Panc1 (cell line): ENCODE data around the gene TTLL12.

Experiments used
- CTCF ChIP-seq: fragments of 450-650 bp; IDR thresholded peaks from 2 replicates; pipeline ENCODE4 v1.5.1; 2017; ENCODE audit warnings: mild to moderate bottlenecking
- POLR2AphosphoS5 ChIP-seq: IDR thresholded peaks from 2 replicates; pipeline ENCODE4 v1.6.1; 2012; ENCODE audit warnings: mild to moderate bottlenecking, low read depth, low read length, moderate library complexity
- SIN3A ChIP-seq: IDR thresholded peaks from 2 replicates; pipeline ENCODE4 v1.6.1; 2012; ENCODE audit warnings: low read depth, mild to moderate bottlenecking, low read length, moderate library complexity, borderline replicate concordance; ENCODE audit not compliant: insufficient read depth
- TF ChIP-seq, protein P1 (sequence below), 2 experiments: IDR thresholded peaks; 2 replicates each; pipeline ENCODE4 v1.6.1; 2011 to 2012; ENCODE audit warnings: low read depth in 2 of 2, control low read depth in 1 of 2, low read length in 1 of 2, mild to moderate bottlenecking in 1 of 2, moderate library complexity in 1 of 2; ENCODE audit not compliant: insufficient read depth in 1 of 2

DNA sequence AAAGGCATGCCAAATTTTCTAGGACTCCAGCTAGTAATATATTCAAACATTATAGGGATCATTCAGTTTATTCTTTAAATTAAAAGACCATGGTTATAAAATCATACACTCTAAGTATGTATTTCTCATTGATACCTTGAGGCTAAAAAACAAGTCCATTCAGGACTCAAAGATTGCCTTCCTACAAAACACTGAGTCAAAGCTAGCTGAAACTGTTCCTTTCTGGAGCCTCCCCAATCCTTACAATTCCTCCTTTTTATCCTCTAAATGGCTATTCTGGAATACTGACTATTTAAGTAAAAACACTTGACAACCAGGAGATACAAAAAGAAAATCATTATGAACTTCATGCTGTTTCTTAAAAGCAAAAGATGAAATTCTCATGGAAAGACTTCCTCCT is 4.9 kb upstream of the TTLL12 start:
- TF ChIP-seq, protein P1, sequence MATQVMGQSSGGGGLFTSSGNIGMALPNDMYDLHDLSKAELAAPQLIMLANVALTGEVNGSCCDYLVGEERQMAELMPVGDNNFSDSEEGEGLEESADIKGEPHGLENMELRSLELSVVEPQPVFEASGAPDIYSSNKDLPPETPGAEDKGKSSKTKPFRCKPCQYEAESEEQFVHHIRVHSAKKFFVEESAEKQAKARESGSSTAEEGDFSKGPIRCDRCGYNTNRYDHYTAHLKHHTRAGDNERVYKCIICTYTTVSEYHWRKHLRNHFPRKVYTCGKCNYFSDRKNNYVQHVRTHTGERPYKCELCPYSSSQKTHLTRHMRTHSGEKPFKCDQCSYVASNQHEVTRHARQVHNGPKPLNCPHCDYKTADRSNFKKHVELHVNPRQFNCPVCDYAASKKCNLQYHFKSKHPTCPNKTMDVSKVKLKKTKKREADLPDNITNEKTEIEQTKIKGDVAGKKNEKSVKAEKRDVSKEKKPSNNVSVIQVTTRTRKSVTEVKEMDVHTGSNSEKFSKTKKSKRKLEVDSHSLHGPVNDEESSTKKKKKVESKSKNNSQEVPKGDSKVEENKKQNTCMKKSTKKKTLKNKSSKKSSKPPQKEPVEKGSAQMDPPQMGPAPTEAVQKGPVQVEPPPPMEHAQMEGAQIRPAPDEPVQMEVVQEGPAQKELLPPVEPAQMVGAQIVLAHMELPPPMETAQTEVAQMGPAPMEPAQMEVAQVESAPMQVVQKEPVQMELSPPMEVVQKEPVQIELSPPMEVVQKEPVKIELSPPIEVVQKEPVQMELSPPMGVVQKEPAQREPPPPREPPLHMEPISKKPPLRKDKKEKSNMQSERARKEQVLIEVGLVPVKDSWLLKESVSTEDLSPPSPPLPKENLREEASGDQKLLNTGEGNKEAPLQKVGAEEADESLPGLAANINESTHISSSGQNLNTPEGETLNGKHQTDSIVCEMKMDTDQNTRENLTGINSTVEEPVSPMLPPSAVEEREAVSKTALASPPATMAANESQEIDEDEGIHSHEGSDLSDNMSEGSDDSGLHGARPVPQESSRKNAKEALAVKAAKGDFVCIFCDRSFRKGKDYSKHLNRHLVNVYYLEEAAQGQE (IDR thresholded peaks at IDR 0.05; ENCODE audit: insufficient read depth in 1 of 2, low read depth in 2 of 2, low read length in 1 of 2) = no peak
- no peak for TF ChIP-seq CTCF
- TF ChIP-seq POLR2AphosphoS5 = no peak
- TF ChIP-seq SIN3A = no peak
